Kidney tubule cell (primary cell): ENCODE results near the gene AMN.
"Not testable (repeated sequence)": the region's sequence is repeated elsewhere in the genome, so short reads cannot be mapped to it uniquely, and the experiment has no call there.

Experiments used
- DNase-seq: peaks from one replicate; pipeline ENCODE4 v3.0.0-alpha.2; 2018; ENCODE audit warnings: low spot score

The AMN gene

GRCh38 chr14:102922490-102923200 is at the start of gene AMN:
Gene AMN (plus strand): TSS chr14:102922663. CDS start chr14:102922689, 26 bp downstream.
- peak; percentile 41 for DNase-seq

- no peak for DNase-seq
Measured at GRCh38 chr14:102873131-102873530, 49.3 kb upstream of the AMN start.

GRCh38 chr14:102873546-102874061 is 48.9 kb upstream of the AMN start:
- DNase-seq = no peak

GRCh38 chr14:102875652-102876051 is 46.8 kb upstream of the AMN start:
- no peak for DNase-seq

GRCh38 chr14:102877511-102877910 is 45.0 kb upstream of the AMN start:
- DNase-seq = not testable (repeated sequence)

- DNase-seq = no peak
Measured at GRCh38 chr14:102878174-102878969, 44.1 kb upstream of the AMN start.

- peak; percentile 69 for DNase-seq
Measured at GRCh38 chr14:102878970-102879460, 43.4 kb upstream of the AMN start.

- DNase-seq = no peak
Measured at GRCh38 chr14:102882226-102882906, 40.1 kb upstream of the AMN start.

- DNase-seq = no peak
Measured at GRCh38 chr14:102883089-102883541, 39.3 kb upstream of the AMN start.

GRCh38 chr14:102883554-102883953 is 38.9 kb upstream of the AMN start:
- no peak for DNase-seq

GRCh38 chr14:102885737-102886447 is 36.6 kb upstream of the AMN start:
- no peak for DNase-seq

- no peak for DNase-seq
Measured at GRCh38 chr14:102888748-102889147, 33.7 kb upstream of the AMN start.

- no peak for DNase-seq
Measured at GRCh38 chr14:102889615-102890014, 32.8 kb upstream of the AMN start.

GRCh38 chr14:102891111-102891510 is 31.4 kb upstream of the AMN start:
- DNase-seq = no peak

GRCh38 chr14:102891556-102891955 is 30.9 kb upstream of the AMN start:
- no peak for DNase-seq

- DNase-seq = no peak
Measured at GRCh38 chr14:102892651-102893050, 29.8 kb upstream of the AMN start.

GRCh38 chr14:102893452-102893851 is 29.0 kb upstream of the AMN start:
- DNase-seq = no peak

- not testable (repeated sequence) for DNase-seq
Measured at GRCh38 chr14:102896735-102897134, 25.7 kb upstream of the AMN start.

GRCh38 chr14:102897299-102898027 is 25.0 kb upstream of the AMN start:
- no peak for DNase-seq

GRCh38 chr14:102898298-102898697 is 24.2 kb upstream of the AMN start:
- DNase-seq = no peak
